ENCODE results near the gene DAZL. TPM values are rescaled to one million over a fixed set of nuclear protein-coding genes. Genes with fewer than 3 reads are reported as not detected.

The DAZL gene
- total RNA-seq, 1 experiment from 2014 or later: 3.9 TPM

GRCh38 chr3:16647668-16648067 is 42.4 kb upstream of the DAZL start (continued):
- no peak for TF ChIP-seq ARID4B (CRISPR knock-in tag; IDR thresholded peaks at IDR 0.05; ENCODE audit: borderline replicate concordance)
- no peak for TF ChIP-seq SMAD3 (CRISPR knock-in tag; IDR thresholded peaks at IDR 0.05; ENCODE audit: borderline replicate concordance)
- no peak for TF ChIP-seq E2F1 (CRISPR knock-in tag; IDR thresholded peaks at IDR 0.05)
- no peak for TF ChIP-seq ZNF281 (CRISPR knock-in tag; IDR thresholded peaks at IDR 0.05)
- TF ChIP-seq FOXP4 (CRISPR knock-in tag; IDR thresholded peaks at IDR 0.05): no peak
- no peak for TF ChIP-seq USF1 (CRISPR knock-in tag; IDR thresholded peaks at IDR 0.05)
- TF ChIP-seq FOXJ3 (CRISPR knock-in tag; IDR thresholded peaks at IDR 0.05; ENCODE audit: borderline replicate concordance): no peak

GRCh38 chr3:16639806-16640205 is 34.6 kb upstream of the DAZL start:
- Mint-ChIP-seq H3K4me1 (no peaks in the 10 kb centered on the region), H3K36me3 (peaks cover 23% of the 10 kb centered on the region), H3K27ac (no peak overlapping the region), H3K9me3 (peaks cover 17% of the 10 kb centered on the region), H3K4me3 (no peak overlapping the region), H3K27me3 (ENCODE audit: low read depth) (no peaks in the 10 kb centered on the region)
- DNase-seq (ENCODE audit: low spot score): no peak
- TF ChIP-seq ZNF425 (CRISPR knock-in tag; conservative IDR thresholded peaks at IDR 0.05) (no peak), ZNF396 (CRISPR knock-in tag; IDR thresholded peaks at IDR 0.05; ENCODE audit: borderline replicate concordance) (no peak)
- ChIA-PET CTCF (no interaction called here), POLR2A (no interaction called here)
- no peak for ATAC-seq
